HEK293 (cell line): ENCODE results near the gene PLD5.

Experiments used
- BCL11B ChIP-seq: fragments of 450-650 bp; formaldehyde crosslinking; IDR thresholded peaks from 2 replicates; pipeline ENCODE4 v1.5.1; 2016; ENCODE audit warnings: low read depth, missing biosample characterization, missing genetic modification characterization
- GLI4 ChIP-seq: fragments of 450-650 bp; formaldehyde crosslinking; IDR thresholded peaks from 2 replicates; pipeline ENCODE4 v1.5.1; 2016; ENCODE audit warnings: missing biosample characterization, missing genetic modification characterization
- HOXA7 ChIP-seq: sonication (generic); formaldehyde crosslinking; IDR thresholded peaks from 2 replicates; pipeline ENCODE4 v1.8.1; 2022; ENCODE audit warnings: missing genetic modification reagents, borderline replicate concordance
- MZF1 ChIP-seq: fragments of 450-650 bp; formaldehyde crosslinking; IDR thresholded peaks from 2 replicates; pipeline ENCODE4 v1.5.1; 2017; ENCODE audit warnings: missing biosample characterization, missing genetic modification characterization, borderline replicate concordance
- ZNF24 ChIP-seq: fragments of 450-650 bp; formaldehyde crosslinking; IDR thresholded peaks from 2 replicates; pipeline ENCODE4 v1.5.1; 2016; ENCODE audit warnings: missing biosample characterization, missing genetic modification characterization
- ZNF274 ChIP-seq, 2 experiments: fragments of 200-500 bp in 1 of 2; fragments of 450-650 bp in 1 of 2; sonication (Bioruptor generic) in 1 of 2; formaldehyde crosslinking in 1 of 2; IDR thresholded peaks; 2 replicates each; pipeline versions ENCODE4 v1.5.1 to v1.6.1; 2014 to 2016; ENCODE audit warnings: borderline replicate concordance in 1 of 2, inconsistent platforms in 1 of 2, low read length in 1 of 2, missing biosample characterization in 1 of 2, missing genetic modification characterization in 1 of 2
- ZNF324 ChIP-seq: fragments of 450-650 bp; formaldehyde crosslinking; IDR thresholded peaks from 2 replicates; pipeline ENCODE4 v1.5.1; 2016; ENCODE audit warnings: missing biosample characterization, missing genetic modification characterization
- ZNF416 ChIP-seq: fragments of 450-650 bp; formaldehyde crosslinking; IDR thresholded peaks from 2 replicates; pipeline ENCODE4 v1.5.1; 2016; ENCODE audit warnings: missing biosample characterization, missing genetic modification characterization
- ZNF48 ChIP-seq: fragments of 450-650 bp; formaldehyde crosslinking; IDR thresholded peaks from 2 replicates; pipeline ENCODE4 v1.5.1; 2016; ENCODE audit warnings: missing biosample characterization, missing genetic modification characterization
- ZNF654 ChIP-seq: fragments of 450-650 bp; formaldehyde crosslinking; IDR thresholded peaks from 2 replicates; pipeline ENCODE4 v1.5.1; 2016; ENCODE audit warnings: low read depth, missing biosample characterization, missing genetic modification characterization
- TF ChIP-seq, protein P1 (sequence below): fragments of 450-650 bp; formaldehyde crosslinking; conservative IDR thresholded peaks from 2 replicates; pipeline ENCODE4 v1.5.1; 2016; ENCODE audit warnings: low read depth, missing biosample characterization, missing genetic modification characterization
- TF ChIP-seq, protein P2 (sequence below): fragments of 450-650 bp; formaldehyde crosslinking; IDR thresholded peaks from 2 replicates; pipeline ENCODE4 v1.5.1; 2016; ENCODE audit warnings: missing biosample characterization, missing genetic modification characterization, low read depth
- TF ChIP-seq, protein P3 (sequence below): fragments of 450-650 bp; formaldehyde crosslinking; IDR thresholded peaks from 2 replicates; pipeline ENCODE4 v1.5.1; 2016; ENCODE audit warnings: missing biosample characterization, missing genetic modification characterization
- TF ChIP-seq, protein P4 (sequence below): fragments of 450-650 bp; formaldehyde crosslinking; IDR thresholded peaks from 2 replicates; pipeline ENCODE4 v1.5.1; 2016; ENCODE audit warnings: missing biosample characterization, missing genetic modification characterization

DNA sequence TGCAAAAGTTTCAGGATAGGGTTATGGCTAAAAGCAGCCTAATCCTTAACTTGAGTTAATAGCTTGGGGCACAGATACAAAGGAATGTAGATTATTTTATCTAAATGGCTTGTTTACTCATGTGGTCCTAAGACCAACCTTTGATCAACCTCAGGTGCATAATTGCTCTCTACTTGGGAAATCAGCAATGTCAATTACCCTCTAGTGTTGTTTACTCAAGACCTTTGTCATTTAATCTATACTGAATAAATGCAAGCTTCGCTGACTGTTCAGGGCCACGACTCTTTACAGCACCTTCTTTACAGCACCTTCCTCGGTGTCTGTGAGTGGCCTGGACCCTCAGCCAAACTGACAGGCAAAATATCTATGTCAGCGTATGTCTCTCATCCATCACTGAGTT is 308.1 kb downstream of the PLD5 start:
- TF ChIP-seq, protein P1, sequence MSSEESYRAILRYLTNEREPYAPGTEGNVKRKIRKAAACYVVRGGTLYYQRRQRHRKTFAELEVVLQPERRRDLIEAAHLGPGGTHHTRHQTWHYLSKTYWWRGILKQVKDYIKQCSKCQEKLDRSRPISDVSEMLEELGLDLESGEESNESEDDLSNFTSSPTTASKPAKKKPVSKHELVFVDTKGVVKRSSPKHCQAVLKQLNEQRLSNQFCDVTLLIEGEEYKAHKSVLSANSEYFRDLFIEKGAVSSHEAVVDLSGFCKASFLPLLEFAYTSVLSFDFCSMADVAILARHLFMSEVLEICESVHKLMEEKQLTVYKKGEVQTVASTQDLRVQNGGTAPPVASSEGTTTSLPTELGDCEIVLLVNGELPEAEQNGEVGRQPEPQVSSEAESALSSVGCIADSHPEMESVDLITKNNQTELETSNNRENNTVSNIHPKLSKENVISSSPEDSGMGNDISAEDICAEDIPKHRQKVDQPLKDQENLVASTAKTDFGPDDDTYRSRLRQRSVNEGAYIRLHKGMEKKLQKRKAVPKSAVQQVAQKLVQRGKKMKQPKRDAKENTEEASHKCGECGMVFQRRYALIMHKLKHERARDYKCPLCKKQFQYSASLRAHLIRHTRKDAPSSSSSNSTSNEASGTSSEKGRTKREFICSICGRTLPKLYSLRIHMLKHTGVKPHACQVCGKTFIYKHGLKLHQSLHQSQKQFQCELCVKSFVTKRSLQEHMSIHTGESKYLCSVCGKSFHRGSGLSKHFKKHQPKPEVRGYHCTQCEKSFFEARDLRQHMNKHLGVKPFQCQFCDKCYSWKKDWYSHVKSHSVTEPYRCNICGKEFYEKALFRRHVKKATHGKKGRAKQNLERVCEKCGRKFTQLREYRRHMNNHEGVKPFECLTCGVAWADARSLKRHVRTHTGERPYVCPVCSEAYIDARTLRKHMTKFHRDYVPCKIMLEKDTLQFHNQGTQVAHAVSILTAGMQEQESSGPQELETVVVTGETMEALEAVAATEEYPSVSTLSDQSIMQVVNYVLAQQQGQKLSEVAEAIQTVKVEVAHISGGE (tag by site-specific recombination): no peak
- TF ChIP-seq MZF1 (tag by site-specific recombination) (no peak), ZNF274 (IDR thresholded peaks at IDR 0.05; ENCODE audit: low read length) (no peak), ZNF274 (tag by site-specific recombination; IDR thresholded peaks at IDR 0.05; ENCODE audit: borderline replicate concordance) (no peak), ZNF324 (tag by site-specific recombination) (no peak), GLI4 (tag by site-specific recombination) (no peak), HOXA7 (CRISPR knock-in tag) (no peak), ZNF654 (tag by site-specific recombination) (no peak), BCL11B (tag by site-specific recombination) (no peak), ZNF48 (tag by site-specific recombination) (no peak), ZNF416 (tag by site-specific recombination) (no peak), ZNF24 (tag by site-specific recombination) (no peak)
- TF ChIP-seq, protein P2, sequence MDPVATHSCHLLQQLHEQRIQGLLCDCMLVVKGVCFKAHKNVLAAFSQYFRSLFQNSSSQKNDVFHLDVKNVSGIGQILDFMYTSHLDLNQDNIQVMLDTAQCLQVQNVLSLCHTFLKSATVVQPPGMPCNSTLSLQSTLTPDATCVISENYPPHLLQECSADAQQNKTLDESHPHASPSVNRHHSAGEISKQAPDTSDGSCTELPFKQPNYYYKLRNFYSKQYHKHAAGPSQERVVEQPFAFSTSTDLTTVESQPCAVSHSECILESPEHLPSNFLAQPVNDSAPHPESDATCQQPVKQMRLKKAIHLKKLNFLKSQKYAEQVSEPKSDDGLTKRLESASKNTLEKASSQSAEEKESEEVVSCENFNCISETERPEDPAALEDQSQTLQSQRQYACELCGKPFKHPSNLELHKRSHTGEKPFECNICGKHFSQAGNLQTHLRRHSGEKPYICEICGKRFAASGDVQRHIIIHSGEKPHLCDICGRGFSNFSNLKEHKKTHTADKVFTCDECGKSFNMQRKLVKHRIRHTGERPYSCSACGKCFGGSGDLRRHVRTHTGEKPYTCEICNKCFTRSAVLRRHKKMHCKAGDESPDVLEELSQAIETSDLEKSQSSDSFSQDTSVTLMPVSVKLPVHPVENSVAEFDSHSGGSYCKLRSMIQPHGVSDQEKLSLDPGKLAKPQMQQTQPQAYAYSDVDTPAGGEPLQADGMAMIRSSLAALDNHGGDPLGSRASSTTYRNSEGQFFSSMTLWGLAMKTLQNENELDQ (tag by site-specific recombination): no peak
- TF ChIP-seq, protein P3, sequence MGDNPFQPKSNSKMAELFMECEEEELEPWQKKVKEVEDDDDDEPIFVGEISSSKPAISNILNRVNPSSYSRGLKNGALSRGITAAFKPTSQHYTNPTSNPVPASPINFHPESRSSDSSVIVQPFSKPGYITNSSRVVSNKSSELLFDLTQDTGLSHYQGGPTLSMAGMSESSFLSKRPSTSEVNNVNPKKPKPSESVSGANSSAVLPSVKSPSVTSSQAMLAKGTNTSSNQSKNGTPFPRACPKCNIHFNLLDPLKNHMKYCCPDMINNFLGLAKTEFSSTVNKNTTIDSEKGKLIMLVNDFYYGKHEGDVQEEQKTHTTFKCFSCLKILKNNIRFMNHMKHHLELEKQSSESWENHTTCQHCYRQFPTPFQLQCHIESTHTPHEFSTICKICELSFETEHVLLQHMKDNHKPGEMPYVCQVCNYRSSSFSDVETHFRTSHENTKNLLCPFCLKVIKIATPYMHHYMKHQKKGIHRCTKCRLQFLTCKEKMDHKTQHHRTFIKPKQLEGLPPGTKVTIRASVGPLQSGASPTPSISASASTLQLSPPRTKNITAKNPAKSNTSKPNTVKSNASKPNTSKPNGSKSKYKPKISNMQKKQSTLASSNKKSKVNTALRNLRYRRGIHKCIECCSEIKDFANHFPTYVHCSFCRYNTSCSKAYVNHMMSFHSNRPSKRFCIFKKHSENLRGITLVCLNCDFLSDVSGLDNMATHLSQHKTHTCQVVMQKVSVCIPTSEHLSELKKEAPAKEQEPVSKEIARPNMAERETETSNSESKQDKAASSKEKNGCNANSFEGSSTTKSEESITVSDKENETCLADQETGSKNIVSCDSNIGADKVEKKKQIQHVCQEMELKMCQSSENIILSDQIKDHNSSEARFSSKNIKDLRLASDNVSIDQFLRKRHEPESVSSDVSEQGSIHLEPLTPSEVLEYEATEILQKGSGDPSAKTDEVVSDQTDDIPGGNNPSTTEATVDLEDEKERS: no peak
- TF ChIP-seq, protein P4, sequence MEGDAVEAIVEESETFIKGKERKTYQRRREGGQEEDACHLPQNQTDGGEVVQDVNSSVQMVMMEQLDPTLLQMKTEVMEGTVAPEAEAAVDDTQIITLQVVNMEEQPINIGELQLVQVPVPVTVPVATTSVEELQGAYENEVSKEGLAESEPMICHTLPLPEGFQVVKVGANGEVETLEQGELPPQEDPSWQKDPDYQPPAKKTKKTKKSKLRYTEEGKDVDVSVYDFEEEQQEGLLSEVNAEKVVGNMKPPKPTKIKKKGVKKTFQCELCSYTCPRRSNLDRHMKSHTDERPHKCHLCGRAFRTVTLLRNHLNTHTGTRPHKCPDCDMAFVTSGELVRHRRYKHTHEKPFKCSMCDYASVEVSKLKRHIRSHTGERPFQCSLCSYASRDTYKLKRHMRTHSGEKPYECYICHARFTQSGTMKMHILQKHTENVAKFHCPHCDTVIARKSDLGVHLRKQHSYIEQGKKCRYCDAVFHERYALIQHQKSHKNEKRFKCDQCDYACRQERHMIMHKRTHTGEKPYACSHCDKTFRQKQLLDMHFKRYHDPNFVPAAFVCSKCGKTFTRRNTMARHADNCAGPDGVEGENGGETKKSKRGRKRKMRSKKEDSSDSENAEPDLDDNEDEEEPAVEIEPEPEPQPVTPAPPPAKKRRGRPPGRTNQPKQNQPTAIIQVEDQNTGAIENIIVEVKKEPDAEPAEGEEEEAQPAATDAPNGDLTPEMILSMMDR: no peak
